IMR-90 (cell line): ENCODE measurements around the gene ENHO. TPM values are rescaled to one million over a fixed set of nuclear protein-coding genes. Genes with fewer than 3 reads are reported as not detected.

ENCODE experiments used
- ATAC-seq: fragments of 200-7000 bp; cut with Tn5 transposase; 2 replicates; pipeline ENCODE4 v1.9.1; 2020; ENCODE audit warnings: low read depth, mild to moderate bottlenecking, moderate library complexity
- BruUV-seq: library from RNA; stranded (reverse); fragments of 400-500 nt; replicated peaks from 2 replicates; lab custom pipeline; 2021; lab: Mats Ljungman, UMichigan
- CTCF ChIA-PET: fragments of 300-600 bp; formaldehyde crosslinking; extraction: SDS; loops from one replicate; lab custom pipeline; 2021; ENCODE audit warnings: antibody characterized with exemption; lab: Yijun Ruan, JAX
- POLR2A ChIA-PET: fragments of 300-600 bp; sonication (Branson Sonifier 250); formaldehyde crosslinking; loops from one replicate; lab custom pipeline; 2022; ENCODE audit warnings: antibody characterized with exemption; ENCODE audit not compliant: unreplicated experiment; lab: Charles Lee
- DNase-seq: peaks from one replicate; pipeline ENCODE4 v3.0.0; 2013
- H2AFZ ChIP-seq: replicated peaks from 2 replicates; pipeline ENCODE3; 2013; ENCODE audit warnings: low read length, mild to moderate bottlenecking; ENCODE audit not compliant: poor library complexity
- H2AK5ac ChIP-seq: 2 replicates; pipeline ENCODE4 v1.6.1; 2013; ENCODE audit warnings: low read depth, low read length, inconsistent platforms
- H2AK9ac ChIP-seq: replicated peaks from 2 replicates; pipeline ENCODE3; 2013; ENCODE audit warnings: mild to moderate bottlenecking, low read depth, low read length, moderate library complexity; ENCODE audit not compliant: poor library complexity
- H2BK120ac ChIP-seq: 2 replicates; pipeline ENCODE4 v1.6.1; 2013; ENCODE audit warnings: low read depth, low read length, inconsistent platforms
- H2BK15ac ChIP-seq: 3 replicates; pipeline ENCODE4 v1.6.1; 2013; ENCODE audit warnings: low read depth, low read length, inconsistent platforms
- H2BK20ac ChIP-seq: 2 replicates; pipeline ENCODE4 v1.6.1; 2013; ENCODE audit warnings: low read depth, mild to moderate bottlenecking, inconsistent platforms, low read length, moderate library complexity
- H2BK5ac ChIP-seq: 2 replicates; pipeline ENCODE4 v1.6.1; 2013; ENCODE audit warnings: mild to moderate bottlenecking, low read depth, low read length, inconsistent platforms; ENCODE audit not compliant: poor library complexity, severe bottlenecking
- H3K14ac ChIP-seq: replicated peaks from 2 replicates; pipeline ENCODE4 v1.6.1; 2013; ENCODE audit warnings: low read depth, low read length, inconsistent platforms
- H3K18ac ChIP-seq: 2 replicates; pipeline ENCODE4 v1.6.1; 2013; ENCODE audit warnings: low read depth, low read length, control low read depth
- H3K23ac ChIP-seq: 2 replicates; pipeline ENCODE4 v1.6.1; 2013; ENCODE audit warnings: low read depth, low read length, inconsistent platforms
- H3K27ac ChIP-seq: 2 replicates; pipeline ENCODE4 v1.5.1; 2013; ENCODE audit warnings: mild to moderate bottlenecking, control low read depth, low read length; ENCODE audit not compliant: insufficient read depth
- H3K27me3 ChIP-seq: 2 replicates; pipeline ENCODE4 v1.6.1; 2013; ENCODE audit warnings: low read length; ENCODE audit not compliant: control insufficient read depth, insufficient read depth
- H3K36me3 ChIP-seq: 2 replicates; pipeline ENCODE4 v1.6.1; 2013; ENCODE audit warnings: low read length, mixed read lengths; ENCODE audit not compliant: control insufficient read depth, insufficient read depth
- H3K4ac ChIP-seq: 2 replicates; pipeline ENCODE4 v1.6.1; 2013; ENCODE audit warnings: low read depth, low read length, inconsistent platforms
- H3K4me1 ChIP-seq: 2 replicates; pipeline ENCODE4 v1.6.1; 2013; ENCODE audit warnings: low read length, mixed read lengths; ENCODE audit not compliant: control insufficient read depth, insufficient read depth
- H3K4me2 ChIP-seq: 2 replicates; pipeline ENCODE4 v1.6.1; 2013; ENCODE audit warnings: low read depth, mild to moderate bottlenecking, control low read depth, low read length, moderate library complexity
- H3K4me3 ChIP-seq: 2 replicates; pipeline ENCODE4 v1.5.1; 2013; ENCODE audit warnings: low read depth, mild to moderate bottlenecking, control low read depth, low read length, moderate library complexity; ENCODE audit not compliant: insufficient read depth
- H3K56ac ChIP-seq: 2 replicates; pipeline ENCODE4 v1.6.1; 2013; ENCODE audit warnings: low read length, inconsistent platforms; ENCODE audit not compliant: insufficient read depth; ENCODE audit errors: extremely low read depth
- H3K79me1 ChIP-seq, 2 experiments: 2 replicates each; pipeline ENCODE4 v1.6.1; 2013; ENCODE audit warnings: low read length in 2 of 2, inconsistent platforms in 1 of 2, low read depth in 1 of 2
- H3K9ac ChIP-seq: 2 replicates; pipeline ENCODE4 v1.6.1; 2013; ENCODE audit warnings: low read depth, low read length, control low read depth
- H3K9me1 ChIP-seq: 2 replicates; pipeline ENCODE4 v1.6.1; 2013; ENCODE audit warnings: low read length, inconsistent platforms; ENCODE audit not compliant: insufficient read depth
- H3K9me3 ChIP-seq: 2 replicates; pipeline ENCODE4 v1.6.1; 2013; ENCODE audit warnings: low read length; ENCODE audit not compliant: control insufficient read depth, insufficient read depth
- H4K20me1 ChIP-seq: 2 replicates; pipeline ENCODE4 v1.6.1; 2013; ENCODE audit warnings: low read length, inconsistent platforms; ENCODE audit not compliant: insufficient read depth
- H4K5ac ChIP-seq: 2 replicates; pipeline ENCODE4 v1.6.1; 2013; ENCODE audit warnings: mild to moderate bottlenecking, low read depth, low read length, control low read depth
- H4K8ac ChIP-seq, 2 experiments: 2 replicates each; pipeline ENCODE4 v1.6.1; 2013; ENCODE audit warnings: low read depth in 2 of 2, low read length in 2 of 2, control low read depth in 1 of 2, inconsistent platforms in 1 of 2
- H4K91ac ChIP-seq: 2 replicates; pipeline ENCODE4 v1.6.1; 2013; ENCODE audit warnings: low read depth, low read length, inconsistent platforms; ENCODE audit not compliant: insufficient read depth
- CEBPB ChIP-seq: IDR thresholded peaks from 2 replicates; pipeline ENCODE4 v1.6.1; 2012; ENCODE audit warnings: low read depth, low read length, improper control_type of control experiment
- CHD1 ChIP-seq: IDR thresholded peaks from 2 replicates; pipeline ENCODE4 v1.6.1; 2012; ENCODE audit warnings: low read depth, low read length, improper control_type of control experiment
- CTCF ChIP-seq: conservative IDR thresholded peaks from 2 replicates; pipeline ENCODE4 v1.5.1; 2012; ENCODE audit warnings: mild to moderate bottlenecking, low read depth, low read length, improper control_type of control experiment
- FOS ChIP-seq: fragments of 150-350 bp; IDR thresholded peaks from 2 replicates; pipeline ENCODE4 v1.6.1; 2016; ENCODE audit warnings: low read depth, low read length
- MAZ ChIP-seq: IDR thresholded peaks from 2 replicates; pipeline ENCODE4 v1.6.1; 2012; ENCODE audit warnings: low read depth, mild to moderate bottlenecking, low read length, improper control_type of control experiment, moderate library complexity, borderline replicate concordance
- RCOR1 ChIP-seq: IDR thresholded peaks from 2 replicates; pipeline ENCODE4 v1.6.1; 2012; ENCODE audit warnings: mild to moderate bottlenecking, low read length, improper control_type of control experiment; ENCODE audit not compliant: insufficient replicate concordance
- RFX5 ChIP-seq: IDR thresholded peaks from 2 replicates; pipeline ENCODE4 v1.8.0; 2012; ENCODE audit warnings: low read depth, mild to moderate bottlenecking, low read length, moderate library complexity
- SMC3 ChIP-seq: fragments of 150-350 bp; IDR thresholded peaks from 2 replicates; pipeline ENCODE4 v1.6.1; 2016; ENCODE audit warnings: low read depth, mild to moderate bottlenecking, antibody characterized with exemption, low read length, moderate library complexity
- USF2 ChIP-seq: fragments of 150-350 bp; IDR thresholded peaks from 2 replicates; pipeline ENCODE4 v1.6.1; 2017; ENCODE audit warnings: mild to moderate bottlenecking, antibody characterized with exemption, low read length, low read depth
- WGBS, 2 experiments: methylation state at CpG; one replicate each; pipeline versions ENCODE4 v1.1.5 to v1.1.7; 2013; ENCODE audit warnings: missing lambda C conversion rate in 2 of 2; ENCODE audit not compliant: insufficient read length in 1 of 2; ENCODE audit errors: extremely low coverage in 2 of 2; 5-methylcytosine and 5-hydroxymethylcytosine counted together
- dilution Hi-C: fragments of 300-500 bp; cut with HindIII; formaldehyde crosslinking; loops from one replicate; pipeline ENCODE4 v1.14.3; 2018; ENCODE audit warnings: low sequenced_read_pairs; ENCODE audit not compliant: unreplicated experiment
- in situ Hi-C: fragments of 300-500 bp; cut with MboI; formaldehyde crosslinking; loops from 3 replicates; pipeline ENCODE4 v1.14.3; 2019; ENCODE audit warnings: low sequenced_read_pairs, inconsistent platforms, mixed read lengths
- intact Hi-C: fragments of 100-400 bp; cut with micrococcal nuclease; formaldehyde crosslinking; loops from 2 replicates; pipeline ENCODE4 v1.10.0; 2022
- polyA plus RNA-seq, 3 experiments: library from polyadenylated mRNA; depleted of rRNA; stranded (reverse); fragments of >200 nt; gene quantifications; 2 replicates each; pipeline ENCODE4 v1.2.3, GENCODE V29; 2012; ENCODE audit warnings: low replicate concordance in 1 of 3
- total RNA-seq: library from RNA; depleted of rRNA; stranded (reverse); fragments of >200 nt; gene quantifications from 2 replicates; pipeline ENCODE4 v1.2.3, GENCODE V29; 2012

The ENHO gene
- total and polyA plus RNA-seq, 2 of the 4 experiments (the other 2 are of a cell fraction) = not detected

GRCh38 chr9:34568133-34568532 lies 45.3 kb upstream of the ENHO start:
- no peaks in the 10 kb centered on the region for H3K4me1 ChIP-seq
- intact Hi-C loops (no loop called here), in situ Hi-C loops (no loop called here), dilution Hi-C loops (no loop called here)
- no peak overlapping the region for H3K23ac ChIP-seq
- H4K20me1 ChIP-seq = no peaks in the 10 kb centered on the region
- no peak overlapping the region for H2BK15ac ChIP-seq
- H3K27ac ChIP-seq = no peak overlapping the region
- H2AK5ac ChIP-seq = no peak overlapping the region
- no peak overlapping the region for H2BK20ac ChIP-seq
- no peaks in the 10 kb centered on the region for H3K36me3 ChIP-seq
- H4K8ac ChIP-seq = no peak overlapping the region
- no peak for TF ChIP-seq FOS
- no peak for TF ChIP-seq USF2
- TF ChIP-seq CEBPB = no peak
- TF ChIP-seq CHD1 = no peak
- TF ChIP-seq RCOR1 = no peak
- TF ChIP-seq CTCF = no peak
- TF ChIP-seq MAZ = no peak
- no peak for TF ChIP-seq SMC3
- no peak for TF ChIP-seq RFX5
- ChIA-PET POLR2A (no interaction called here), CTCF (no interaction called here)
- no peak overlapping the region for H3K14ac ChIP-seq
- no peak overlapping the region for H2BK5ac ChIP-seq
- no peaks in the 10 kb centered on the region for H3K9me3 ChIP-seq
- H3K4ac ChIP-seq = no peak overlapping the region
- H4K5ac ChIP-seq = no peak overlapping the region
- peaks cover 84% of the 10 kb centered on the region for H3K27me3 ChIP-seq
- no peak overlapping the region for H2AFZ ChIP-seq
- no peak overlapping the region for H3K4me2 ChIP-seq
- H3K56ac ChIP-seq = no peak overlapping the region
- H4K91ac ChIP-seq = no peak overlapping the region
- no TSS peak for BruUV-seq
- DNase-seq (no peak), ATAC-seq (no peak)
- H2BK120ac ChIP-seq = no peak overlapping the region
- no CpG with 5 or more reads among the region's 7 CpGs for WGBS, 2 experiments
- H3K9ac ChIP-seq = no peak overlapping the region
- H3K9me1 ChIP-seq = 0 out of 2 replicates have a peak, but pooled peaks cover 3% of the 10 kb centered on the region
- no peaks in the 10 kb centered on the region for H3K79me1 ChIP-seq
- no peak overlapping the region for H3K18ac ChIP-seq
- H2AK9ac ChIP-seq = no peak overlapping the region
- no peak overlapping the region for H3K4me3 ChIP-seq
